K562 (cell line): Measurements from ENCODE around the gene RHCG. TPM values are rescaled to one million over a fixed set of nuclear protein-coding genes. Genes with fewer than 3 reads are reported as not detected.

Source experiments
- ATAC-seq: fragments of 200-7000 bp; cut with Tn5 transposase; 3 replicates; pipeline ENCODE4 v1.9.1; 2020; ENCODE audit warnings: moderate library complexity
- BruUV-seq: library from RNA; stranded (reverse); fragments of 400-500 nt; replicated peaks from 2 replicates; lab custom pipeline; 2021; lab: Mats Ljungman, UMichigan
- CTCF ChIA-PET: fragments of 300-600 bp; formaldehyde crosslinking; extraction: SDS; loops from one replicate; lab custom pipeline; 2021; ENCODE audit warnings: low intra/inter-chr PET ratio; lab: Yijun Ruan, JAX
- POLR2A ChIA-PET: fragments of 300-600, 350-650 bp; sonication (Branson Sonifier 250); formaldehyde crosslinking; extraction: SDS; loops from one replicate; lab custom pipeline; 2021; ENCODE audit warnings: antibody characterized with exemption, inconsistent platforms; lab: Yijun Ruan, JAX
- DNase-seq, 4 experiments: peaks; one replicate each; pipeline versions ENCODE4 v3.0.0 to v3.0.0-alpha.2; 2011 to 2018; ENCODE audit warnings: low spot score in 3 of 4, mixed read lengths in 3 of 4; ENCODE audit errors: extremely low read depth in 1 of 4
- FAIRE-seq: peaks from 2 replicates; lab custom pipeline; 2011; peaks lifted over from hg19 to GRCh38; lab: Jason Lieb, UNC
- H2AFZ ChIP-seq: 2 replicates; pipeline ENCODE4 v1.6.0; 2011; ENCODE audit warnings: low read depth, low read length, control low read depth, inconsistent platforms
- H3K27ac ChIP-seq: fragments of 200-600 bp; 3 replicates; pipeline ENCODE4 v1.8.0; 2011; ENCODE audit warnings: low read depth, mild to moderate bottlenecking, control low read depth, inconsistent platforms, low read length, moderate library complexity, mixed read lengths; ENCODE audit errors: extremely low read depth
- H3K27me3 ChIP-seq, 2 experiments: fragments of 300-600 bp in 1 of 2; 2 replicates in 1 of 2; 3 replicates in 1 of 2; pipeline versions ENCODE4 v1.6.0 to v1.8.0; 2011; ENCODE audit warnings: inconsistent platforms in 2 of 2, low read length in 2 of 2, mild to moderate bottlenecking in 1 of 2, mixed read lengths in 1 of 2, moderate library complexity in 1 of 2; ENCODE audit not compliant: control insufficient read depth in 2 of 2, insufficient read depth in 2 of 2
- H3K36me3 ChIP-seq: fragments of 300-600 bp; 3 replicates; pipeline ENCODE4 v1.8.0; 2011; ENCODE audit warnings: mild to moderate bottlenecking, low read length, inconsistent platforms; ENCODE audit not compliant: control insufficient read depth, insufficient read depth
- H3K4me1 ChIP-seq, 2 experiments: fragments of 200-600 bp in 1 of 2; replicated peaks in 1 of 2; 2 replicates in 1 of 2; 3 replicates in 1 of 2; pipeline versions ENCODE4 v1.5.1 to v1.8.0; 2011; ENCODE audit warnings: inconsistent platforms in 2 of 2, low read length in 2 of 2, mild to moderate bottlenecking in 1 of 2, mixed read lengths in 1 of 2, moderate library complexity in 1 of 2; ENCODE audit not compliant: control insufficient read depth in 2 of 2, insufficient read depth in 2 of 2
- H3K4me2 ChIP-seq: 2 replicates; pipeline ENCODE4 v1.6.1; 2011; ENCODE audit warnings: low read length, control low read depth, inconsistent platforms, mixed read lengths; ENCODE audit not compliant: insufficient read depth
- H3K4me3 ChIP-seq: fragments of 200-600 bp; sonication (generic), shearing (Covaris generic); 2 replicates; pipeline ENCODE4 v1.5.1; 2016; ENCODE audit warnings: control low read depth, inconsistent platforms
- H3K79me2 ChIP-seq: fragments of 200-600 bp; 3 replicates; pipeline ENCODE4 v1.8.0; 2011; ENCODE audit warnings: low read length, inconsistent platforms; ENCODE audit not compliant: control insufficient read depth, insufficient read depth
- H3K9ac ChIP-seq, 2 experiments: 2 replicates each; pipeline versions ENCODE4 v1.6.0 to v1.6.1; 2011; ENCODE audit warnings: low read depth in 2 of 2, low read length in 2 of 2, control low read depth in 1 of 2, inconsistent platforms in 1 of 2, mild to moderate bottlenecking in 1 of 2, mixed read lengths in 1 of 2; ENCODE audit not compliant: insufficient read depth in 1 of 2
- H3K9me1 ChIP-seq: one replicate; pipeline ENCODE4 v1.6.0; 2011; ENCODE audit warnings: inconsistent platforms, mild to moderate bottlenecking, low read length, moderate library complexity; ENCODE audit not compliant: control insufficient read depth, insufficient read depth
- H3K9me3 ChIP-seq: replicated peaks from 2 replicates; pipeline ENCODE4 v1.5.1; 2011; ENCODE audit warnings: low read depth, low read length, inconsistent platforms; ENCODE audit not compliant: control insufficient read depth, insufficient read depth
- H4K20me1 ChIP-seq: replicated peaks from 2 replicates; pipeline ENCODE4 v1.6.1; 2011; ENCODE audit warnings: low read length, inconsistent platforms, mixed read lengths; ENCODE audit not compliant: control insufficient read depth, insufficient read depth
- ARID2 ChIP-seq: fragments of 450-650 bp; IDR thresholded peaks from 2 replicates; pipeline ENCODE4 v1.6.1; 2017; ENCODE audit warnings: antibody characterized with exemption, mild to moderate bottlenecking
- CHCHD3 ChIP-seq: fragments of 250-450 bp; sonication (Bioruptor Pico); IDR thresholded peaks from 2 replicates; pipeline ENCODE4 v2.1.2; 2022; ENCODE audit warnings: mild to moderate bottlenecking
- CHD4 ChIP-seq: fragments of 200-600 bp; sonication (generic); IDR thresholded peaks from 3 replicates; pipeline ENCODE4 v1.6.1; 2012; ENCODE audit warnings: low read depth, mild to moderate bottlenecking, mixed read lengths, low read length, inconsistent platforms; ENCODE audit not compliant: insufficient read depth, insufficient replicate concordance, poor library complexity, severe bottlenecking
- FOSL1 ChIP-seq: fragments of 200-800 bp; sonication (Bioruptor generic); conservative IDR thresholded peaks from 2 replicates; pipeline ENCODE4 v1.6.1; 2016; ENCODE audit warnings: missing genetic modification characterization, missing compliant biosample characterization
- NCOA6 ChIP-seq: fragments of 450-650 bp; IDR thresholded peaks from 2 replicates; pipeline ENCODE4 v1.6.1; 2017; ENCODE audit warnings: mild to moderate bottlenecking
- NFE2L1 ChIP-seq: fragments of 450-650 bp; IDR thresholded peaks from 2 replicates; pipeline ENCODE4 v1.6.1; 2016; ENCODE audit warnings: missing genetic modification characterization, low read depth, mild to moderate bottlenecking, missing compliant biosample characterization, moderate library complexity, borderline replicate concordance
- NR4A1 ChIP-seq, 2 experiments: fragments of 250-450 bp in 1 of 2; fragments of 450-650 bp in 1 of 2; sonication (Bioruptor Pico) in 1 of 2; IDR thresholded peaks; 2 replicates each; pipeline versions ENCODE4 v1.4.0 to v1.6.1; 2016 to 2020; ENCODE audit warnings: mild to moderate bottlenecking in 2 of 2, missing compliant biosample characterization in 1 of 2, missing genetic modification characterization in 1 of 2, moderate library complexity in 1 of 2
- SREBF2 ChIP-seq: sonication (generic); formaldehyde crosslinking; IDR thresholded peaks from 2 replicates; pipeline ENCODE4 v1.4.0; 2020; ENCODE audit warnings: mild to moderate bottlenecking, missing genetic modification reagents
- STAT5B ChIP-seq: fragments of 250-450 bp; sonication (Bioruptor Pico); IDR thresholded peaks from 2 replicates; pipeline ENCODE4 v1.8.0; 2021; ENCODE audit warnings: mild to moderate bottlenecking, inconsistent platforms
- WGBS: fragments of 100-300 bp; shearing (Covaris generic); methylation state at CpG from one replicate; pipeline ENCODE4 v1.1.6; 2016; ENCODE audit warnings: low coverage, mixed read lengths; ENCODE audit not compliant: insufficient coverage; ENCODE audit errors: missing lambda C conversion rate; 5-methylcytosine and 5-hydroxymethylcytosine counted together
- in situ Hi-C: fragments of 300-500 bp; cut with MboI; formaldehyde crosslinking; loops from 4 replicates; pipeline ENCODE4 v1.15.0; 2018; ENCODE audit warnings: inconsistent platforms, mixed read lengths
- intact Hi-C: fragments of 100-400 bp; cut with micrococcal nuclease; formaldehyde crosslinking; loops from 2 replicates; pipeline ENCODE4 v1.14.2; 2022
- polyA plus RNA-seq, 8 experiments: library from polyadenylated mRNA; depleted of rRNA in 4 of 8; stranded (reverse) in 5 of 8; unstranded in 3 of 8; fragments of >200 nt; fragmentation: Nextera tagmentation in 2 of 8; fragmentation: Illumina TruSeq in 1 of 8; extraction: Ambion mirVana in 2 of 8; extraction: Trizol in 1 of 8; gene quantifications; 2 replicates each; pipeline versions ENCODE4 v1.2.1 to v1.2.3, GENCODE V29; 2011 to 2014; ENCODE audit warnings: inconsistent platforms in 1 of 8, missing spikeins in 1 of 8
- total RNA-seq, 7 experiments: library from RNA; depleted of rRNA in 6 of 7; stranded (reverse); fragments of >200 nt in 6 of 7; fragmentation: Illumina TruSeq in 2 of 7; extraction: Trizol in 2 of 7; gene quantifications; 2 replicates each; pipeline versions ENCODE4 v1.2.1 to v1.2.3, GENCODE V29; 2011 to 2021; ENCODE audit warnings: low replicate concordance in 1 of 7
- TF ChIP-seq, protein P1 (sequence below): sonication (generic); formaldehyde crosslinking; IDR thresholded peaks from 2 replicates; pipeline ENCODE4 v1.5.0; 2020; ENCODE audit warnings: missing genetic modification reagents

The RHCG gene
- total and polyA plus RNA-seq, 9 of the 15 experiments (the other 6 are each of a cell fraction or from before 2014, with no cell fraction given), result not detected

DNA sequence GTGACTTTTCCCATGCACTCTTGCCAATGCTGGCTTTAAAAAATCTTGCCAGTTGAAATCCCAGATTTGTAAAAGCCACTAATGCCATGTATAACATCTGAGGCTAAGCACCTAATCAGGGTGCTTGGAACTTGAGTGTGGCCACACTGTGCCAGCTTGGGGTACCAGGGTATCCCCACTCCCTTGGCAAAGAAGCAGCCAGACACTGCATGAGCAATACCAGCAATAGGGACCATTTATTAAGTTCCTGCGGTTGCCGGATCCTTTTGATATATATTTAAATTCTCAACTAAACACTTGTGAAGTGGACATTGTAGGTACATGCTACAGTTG is 2.2 kb upstream of the RHCG start:
- ATAC-seq (no peak), DNase-seq (no peak), FAIRE-seq (no peak)
- ChIA-PET POLR2A (no interaction called here), CTCF (no interaction called here)
- Histone ChIP-seq H3K27me3 (peaks cover 24 to 65% of the 10 kb centered on the region in 2 experiments), H3K36me3 (no peaks in the 10 kb centered on the region), H3K79me2 (no peaks in the 10 kb centered on the region), H2AFZ (no peak overlapping the region), H3K4me3 (no peak overlapping the region), H3K4me1 (peaks cover 0 to 9% of the 10 kb centered on the region in 2 experiments; a peak in 2 of 5 replicates), H3K9ac (no peak overlapping the region), H3K27ac (no peak overlapping the region), H3K9me3 (no peaks in the 10 kb centered on the region), H3K9me1 (peaks cover 6% of the 10 kb centered on the region), H3K4me2 (no peak overlapping the region), H4K20me1 (no peaks in the 10 kb centered on the region; the same call in 1 of the 2 replicates)
- no TSS peak for BruUV-seq
- TF ChIP-seq FOSL1 (tag), result peak; percentile 47
- TF ChIP-seq NCOA6, result no peak
- intact Hi-C loops (no loop called here), in situ Hi-C loops (no loop called here)
- 5% methylated on average over 2 of the region's 2 CpGs for WGBS

DNA sequence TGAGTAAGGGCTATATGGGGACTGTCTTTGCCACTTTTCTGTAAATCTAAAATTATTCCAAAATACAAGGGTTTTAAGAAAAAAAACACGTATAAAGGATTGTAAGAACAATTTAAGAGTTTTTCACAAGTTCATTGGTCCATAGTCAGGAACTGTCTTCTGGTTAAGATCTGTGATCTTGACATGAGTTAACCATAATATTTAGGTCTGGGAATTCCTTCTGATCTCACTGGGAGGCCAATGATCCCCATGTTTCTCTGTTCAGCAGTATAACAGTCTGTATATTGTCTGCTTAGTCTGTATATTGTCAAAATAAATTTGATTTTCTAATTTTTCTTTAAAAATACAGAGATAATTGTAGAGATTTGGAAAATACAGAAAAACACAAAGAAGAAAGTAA is 848 bp upstream of the RHCG start:
- H3K9ac ChIP-seq, result no peak overlapping the region
- no peaks in the 10 kb centered on the region for H3K79me2 ChIP-seq
- FAIRE-seq (no peak), ATAC-seq (no peak), DNase-seq (no peak)
- POLR2A ChIA-PET, result no interaction called here
- no TSS peak for BruUV-seq
- no peak overlapping the region for H3K4me2 ChIP-seq
- H3K27me3 ChIP-seq, result peaks cover 27 to 65% of the 10 kb centered on the region in 2 experiments
- CTCF ChIA-PET, result no interaction called here
- in situ Hi-C loops, result no loop called here
- H4K20me1 ChIP-seq, result no peaks in the 10 kb centered on the region; the same call in 1 of the 2 replicates
- intact Hi-C loops, result no loop called here
- no peak overlapping the region for H3K4me3 ChIP-seq
- peaks cover 0 to 9% of the 10 kb centered on the region in 2 experiments; a peak in 2 of 5 replicates for H3K4me1 ChIP-seq
- WGBS, result 0% methylated on average over 1 of the region's 1 CpG
- no peak for TF ChIP-seq NR4A1 (CRISPR knock-in tag; IDR thresholded peaks at IDR 0.05)
- no peak for TF ChIP-seq NR4A1 (tag; IDR thresholded peaks at IDR 0.05)
- TF ChIP-seq CHCHD3 (CRISPR knock-in tag), result no peak
- no peak for TF ChIP-seq STAT5B (CRISPR knock-in tag)
- no peak for TF ChIP-seq ARID2
- no peak for TF ChIP-seq CHD4
- TF ChIP-seq SREBF2 (CRISPR knock-in tag), result no peak
- TF ChIP-seq, protein P1, sequence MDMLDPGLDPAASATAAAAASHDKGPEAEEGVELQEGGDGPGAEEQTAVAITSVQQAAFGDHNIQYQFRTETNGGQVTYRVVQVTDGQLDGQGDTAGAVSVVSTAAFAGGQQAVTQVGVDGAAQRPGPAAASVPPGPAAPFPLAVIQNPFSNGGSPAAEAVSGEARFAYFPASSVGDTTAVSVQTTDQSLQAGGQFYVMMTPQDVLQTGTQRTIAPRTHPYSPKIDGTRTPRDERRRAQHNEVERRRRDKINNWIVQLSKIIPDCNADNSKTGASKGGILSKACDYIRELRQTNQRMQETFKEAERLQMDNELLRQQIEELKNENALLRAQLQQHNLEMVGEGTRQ (CRISPR knock-in tag), result no peak
- TF ChIP-seq NFE2L1 (tag), result no peak
- H3K36me3 ChIP-seq, result no peaks in the 10 kb centered on the region
- no peak overlapping the region for H2AFZ ChIP-seq
- H3K27ac ChIP-seq, result no peak overlapping the region
- H3K9me3 ChIP-seq, result no peaks in the 10 kb centered on the region
- H3K9me1 ChIP-seq, result peaks cover 6% of the 10 kb centered on the region
